SK-N-MC (cell line): ENCODE results near the gene SEC16B.

Source experiments
- DNase-seq: peaks from one replicate; pipeline ENCODE4 v3.0.0-alpha.2; 2011; ENCODE audit warnings: low read depth, low spot score
- H3K27ac ChIP-seq: fragments of 200-600 bp; sonication (generic); 2 replicates; pipeline ENCODE4 v1.5.1; 2016; ENCODE audit warnings: mixed run types
- H3K36me3 ChIP-seq: fragments of 200-600 bp; sonication (generic); 2 replicates; pipeline ENCODE4 v1.6.1; 2017; ENCODE audit warnings: antibody characterized with exemption, low read length, mixed read lengths; ENCODE audit not compliant: insufficient read depth
- H3K4me3 ChIP-seq: fragments of 200-600 bp; sonication (generic); 2 replicates; pipeline ENCODE4 v1.5.1; 2016
- H3K9ac ChIP-seq: fragments of 200-600 bp; sonication (generic); 2 replicates; pipeline ENCODE4 v1.8.0; 2017; ENCODE audit warnings: mixed run types, mixed read lengths; ENCODE audit not compliant: insufficient read length
- H3K9me3 ChIP-seq: fragments of 200-600 bp; sonication (generic); 2 replicates; pipeline ENCODE4 v1.6.1; 2017; ENCODE audit warnings: low read depth, mild to moderate bottlenecking, antibody characterized with exemption, low read length, moderate library complexity, mixed read lengths
- EZH2 ChIP-seq: fragments of 200-600 bp; sonication (generic); IDR thresholded peaks from one replicate; pipeline ENCODE4 v1.6.1; 2017; ENCODE audit warnings: antibody characterized with exemption
- FOXP2 ChIP-seq: optimal IDR thresholded peaks from 2 replicates; pipeline ENCODE3; 2011; ENCODE audit warnings: mild to moderate bottlenecking, moderate library complexity; ENCODE audit not compliant: insufficient read depth; ENCODE audit errors: extremely low read length, control extremely low read depth
- POLR2AphosphoS5 ChIP-seq: IDR thresholded peaks from 2 replicates; pipeline ENCODE4 v1.6.1; 2012; ENCODE audit warnings: mild to moderate bottlenecking, low read depth, low read length, borderline replicate concordance

The SEC16B gene

GRCh38 chr1:177952249-177952648 lies 17.6 kb downstream of the SEC16B start:
- Histone ChIP-seq H3K36me3 (no peaks in the 10 kb centered on the region), H3K9me3 (no peaks in the 10 kb centered on the region), H3K9ac (no peak overlapping the region), H3K4me3 (no peak overlapping the region), H3K27ac (no peak overlapping the region)
- DNase-seq: no peak
- no peak for TF ChIP-seq POLR2AphosphoS5

GRCh38 chr1:177950506-177950905 lies 19.4 kb downstream of the SEC16B start:
- H3K36me3 ChIP-seq: no peaks in the 10 kb centered on the region
- H3K27ac ChIP-seq: peak overlapping the region; percentile 43; the same call in 1 of the 2 replicates
- DNase-seq: no peak
- H3K4me3 ChIP-seq: no peak overlapping the region
- no peak overlapping the region for H3K9ac ChIP-seq
- TF ChIP-seq POLR2AphosphoS5 (no peak), EZH2 (no peak), FOXP2 (no peak)
- H3K9me3 ChIP-seq: no peaks in the 10 kb centered on the region

- TF ChIP-seq FOXP2 (no peak), POLR2AphosphoS5 (no peak)
- Histone ChIP-seq H3K9me3 (no peaks in the 10 kb centered on the region), H3K9ac (no peak overlapping the region), H3K4me3 (no peak overlapping the region), H3K36me3 (no peaks in the 10 kb centered on the region), H3K27ac (no peak overlapping the region)
- no peak for DNase-seq
Observed at GRCh38 chr1:177948336-177948972, 21.4 kb downstream of the SEC16B start.

GRCh38 chr1:177947623-177948022 lies 22.2 kb downstream of the SEC16B start:
- Histone ChIP-seq H3K27ac (no peak overlapping the region), H3K9me3 (no peaks in the 10 kb centered on the region)
- DNase-seq: no peak

GRCh38 chr1:177945943-177946650 lies 23.8 kb downstream of the SEC16B start:
- no peak for DNase-seq
- TF ChIP-seq FOXP2 (no peak), EZH2 (no peak), POLR2AphosphoS5 (no peak)
- Histone ChIP-seq H3K9ac (no peak overlapping the region), H3K9me3 (no peaks in the 10 kb centered on the region), H3K4me3 (no peak overlapping the region), H3K27ac (no peak overlapping the region), H3K36me3 (no peaks in the 10 kb centered on the region)

More at GRCh38 chr1:177947623-177948022, 22.2 kb downstream of the SEC16B start:
- Histone ChIP-seq H3K4me3 (no peak overlapping the region), H3K9ac (no peak overlapping the region), H3K36me3 (no peaks in the 10 kb centered on the region)
- TF ChIP-seq POLR2AphosphoS5: no peak
- TF ChIP-seq EZH2: no peak
- no peak for TF ChIP-seq FOXP2

GRCh38 chr1:177944016-177944949 lies 25.6 kb downstream of the SEC16B start:
- Histone ChIP-seq H3K4me3 (no peak overlapping the region), H3K9ac (no peak overlapping the region), H3K36me3 (no peaks in the 10 kb centered on the region), H3K27ac (no peak overlapping the region), H3K9me3 (no peaks in the 10 kb centered on the region)
- no peak for TF ChIP-seq EZH2
- no peak for TF ChIP-seq FOXP2
- no peak for TF ChIP-seq POLR2AphosphoS5
- no peak for DNase-seq

GRCh38 chr1:177941976-177942375 lies 27.9 kb downstream of the SEC16B start:
- Histone ChIP-seq H3K9ac (no peak overlapping the region), H3K27ac (no peak overlapping the region), H3K4me3 (no peak overlapping the region), H3K9me3 (no peaks in the 10 kb centered on the region), H3K36me3 (no peaks in the 10 kb centered on the region)
- TF ChIP-seq FOXP2: no peak
- no peak for TF ChIP-seq EZH2
- TF ChIP-seq POLR2AphosphoS5: no peak
- DNase-seq: no peak

GRCh38 chr1:177940682-177941081 lies 29.2 kb downstream of the SEC16B start:
- H3K4me3 ChIP-seq: no peak overlapping the region
- DNase-seq: no peak
- H3K9ac ChIP-seq: no peak overlapping the region
- no peak overlapping the region for H3K27ac ChIP-seq
- H3K9me3 ChIP-seq: no peaks in the 10 kb centered on the region
- H3K36me3 ChIP-seq: no peaks in the 10 kb centered on the region
- TF ChIP-seq EZH2 (no peak), POLR2AphosphoS5 (no peak), FOXP2 (no peak)
